GM03348 (cell line): Measurements from ENCODE around the gene SLC38A10.
"Not testable (repeated sequence)": the region's sequence is repeated elsewhere in the genome, so short reads cannot be mapped to it uniquely, and the experiment has no call there.

Experiments
- DNase-seq: peaks from one replicate; pipeline ENCODE4 v3.0.0; 2012; ENCODE audit warnings: low spot score

Gene SLC38A10

DNA sequence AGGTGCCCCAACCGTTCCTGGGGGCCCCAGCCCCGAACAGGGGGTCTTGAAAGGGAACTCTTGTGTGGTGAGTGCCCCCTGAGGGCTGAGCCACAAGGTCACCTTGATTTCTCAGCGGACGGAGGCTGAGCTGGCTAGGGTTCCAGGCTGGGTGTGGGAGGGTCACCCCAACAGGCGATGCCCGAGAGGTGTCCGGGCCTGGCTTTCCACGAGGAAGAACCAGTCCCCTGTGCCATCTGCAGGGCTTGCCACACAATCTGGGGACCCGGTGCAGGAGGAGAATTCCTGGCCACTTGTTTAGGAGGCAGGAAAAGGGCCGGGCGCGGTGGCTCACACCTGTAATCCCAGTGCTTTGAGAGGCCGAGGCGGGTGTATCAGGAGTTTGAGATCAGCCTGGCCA, 16.8 kb upstream of the SLC38A10 start:
- no peak for DNase-seq

DNA sequence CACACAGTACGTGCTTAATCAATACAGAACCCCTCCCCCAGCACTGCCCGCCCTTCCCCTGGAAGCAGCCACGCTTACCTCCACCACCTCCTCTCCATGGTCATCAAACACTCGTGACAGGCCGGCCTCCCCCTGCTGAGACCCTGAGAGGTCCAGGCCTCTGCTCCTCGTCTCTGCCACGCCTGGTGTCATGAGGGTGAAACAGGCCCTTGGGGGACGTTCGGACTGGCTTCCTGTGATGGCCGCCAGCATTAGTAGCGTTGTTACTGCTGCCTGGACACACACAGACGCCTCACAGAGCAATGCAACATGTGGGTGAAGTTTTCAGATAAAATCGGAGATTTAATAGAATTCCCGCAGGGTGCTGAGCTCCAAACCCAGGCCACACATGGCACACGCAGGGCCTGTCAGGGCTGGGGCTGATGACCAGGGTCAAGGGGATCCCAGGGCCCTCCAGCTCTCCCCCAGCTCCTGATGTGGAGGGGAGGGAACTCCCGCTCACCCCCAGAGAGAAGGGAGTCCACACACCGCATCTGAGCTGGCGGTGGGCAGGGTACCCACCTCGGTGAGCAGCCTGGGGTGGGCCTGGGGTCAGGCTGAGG, 15.9 kb upstream of the SLC38A10 start:
- DNase-seq: no peak

DNA sequence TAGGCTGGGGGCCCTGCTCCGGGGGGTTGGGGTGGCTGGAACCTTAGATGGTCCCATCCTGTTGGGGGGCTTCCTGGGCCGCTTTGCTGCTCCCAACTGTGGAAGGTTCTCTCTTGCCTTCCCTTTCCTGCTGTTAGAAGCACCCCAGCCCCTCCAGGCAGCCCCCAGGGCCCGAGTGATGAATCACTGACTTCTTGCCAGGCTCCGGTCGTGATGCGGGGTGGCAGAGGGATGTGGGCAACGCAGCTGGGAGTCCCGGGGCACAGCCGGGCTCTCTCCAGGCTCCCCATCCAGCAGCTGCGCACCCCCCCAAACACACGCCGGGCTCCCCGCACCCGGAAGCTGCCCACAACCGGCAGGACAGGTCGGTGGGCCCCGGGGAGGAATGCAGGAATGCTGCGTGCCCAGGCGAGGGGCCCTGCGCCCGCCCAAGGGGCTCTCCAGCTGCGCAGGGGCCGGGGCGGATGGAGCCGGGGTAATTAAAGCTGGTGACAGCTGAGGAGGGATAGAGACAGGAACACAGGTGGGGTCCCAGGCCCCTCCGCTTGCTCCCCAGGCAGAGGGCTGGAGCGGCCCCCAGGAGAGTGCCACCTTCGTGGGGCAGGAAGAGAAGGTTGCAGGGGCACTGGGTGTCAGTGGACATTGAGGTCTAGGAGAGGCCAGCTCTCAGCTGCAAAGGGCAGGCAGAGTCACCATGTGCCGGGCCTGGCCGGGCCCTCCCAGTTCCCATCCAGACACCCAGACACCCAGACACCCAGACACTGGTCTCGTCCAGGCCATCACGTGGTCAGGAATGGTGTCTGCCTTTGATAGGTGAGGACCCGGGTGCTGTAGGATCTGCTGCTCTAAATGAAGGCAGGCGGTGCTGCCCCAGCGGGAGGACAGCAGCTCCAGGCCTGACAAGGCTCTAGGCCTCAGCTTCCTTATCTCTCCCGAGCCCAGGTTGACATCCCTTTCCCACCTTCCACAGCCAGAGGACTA, 15.0 kb upstream of the SLC38A10 start:
- no peak for DNase-seq

DNA sequence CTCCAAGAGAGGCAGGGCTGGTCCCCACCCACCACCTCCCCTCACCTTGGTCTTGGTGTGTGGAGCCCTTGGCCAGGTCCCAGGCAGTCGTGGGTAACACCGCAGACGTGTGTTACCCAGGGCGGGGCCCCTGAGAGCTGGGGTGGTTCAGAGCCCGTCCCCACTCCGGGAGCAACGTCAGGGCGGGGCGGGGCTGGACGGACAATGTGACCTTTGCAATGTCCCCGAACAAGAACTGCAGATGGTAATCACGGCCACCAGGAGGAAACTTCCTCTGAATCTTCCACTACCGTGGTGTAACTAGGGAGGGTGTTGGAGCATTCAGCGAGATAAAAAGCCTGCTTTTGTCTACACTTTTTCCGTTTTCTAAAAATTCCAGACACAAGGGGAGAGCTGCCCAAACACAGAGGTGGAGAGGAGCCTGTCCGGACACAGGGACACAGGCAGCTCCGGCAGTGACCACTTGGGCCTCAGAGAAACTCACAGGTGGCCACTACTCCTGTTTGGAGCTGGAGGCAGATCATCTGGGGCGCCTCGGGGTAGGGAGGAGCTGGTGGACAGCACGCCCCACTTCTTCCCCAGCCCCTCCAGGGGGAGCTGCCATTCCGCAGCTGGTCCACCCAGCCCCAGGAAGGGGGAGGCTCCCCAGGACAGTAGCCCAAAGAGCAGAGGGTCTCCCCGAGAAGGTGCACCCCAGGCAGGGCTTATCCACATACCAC, 14.2 kb upstream of the SLC38A10 start:
- peak; percentile 88 for DNase-seq

DNA sequence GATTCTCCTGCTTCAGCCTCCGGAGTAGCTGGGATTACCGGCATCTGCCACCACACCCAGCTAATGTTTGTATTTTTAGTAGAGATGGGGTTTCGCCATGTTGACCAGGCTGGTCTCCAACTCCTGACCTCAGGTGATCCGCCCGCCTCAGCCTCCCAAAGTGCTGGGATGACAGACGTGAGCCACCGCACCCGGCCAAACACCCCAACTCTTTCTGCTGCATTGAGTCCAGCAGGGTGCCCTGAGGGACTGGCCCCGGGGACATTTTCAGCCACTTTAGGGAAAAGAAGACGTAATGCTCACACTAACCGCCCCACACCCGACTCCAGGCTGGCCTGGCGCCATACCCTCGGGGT, 13.7 kb upstream of the SLC38A10 start:
- not testable (repeated sequence) for DNase-seq

DNA sequence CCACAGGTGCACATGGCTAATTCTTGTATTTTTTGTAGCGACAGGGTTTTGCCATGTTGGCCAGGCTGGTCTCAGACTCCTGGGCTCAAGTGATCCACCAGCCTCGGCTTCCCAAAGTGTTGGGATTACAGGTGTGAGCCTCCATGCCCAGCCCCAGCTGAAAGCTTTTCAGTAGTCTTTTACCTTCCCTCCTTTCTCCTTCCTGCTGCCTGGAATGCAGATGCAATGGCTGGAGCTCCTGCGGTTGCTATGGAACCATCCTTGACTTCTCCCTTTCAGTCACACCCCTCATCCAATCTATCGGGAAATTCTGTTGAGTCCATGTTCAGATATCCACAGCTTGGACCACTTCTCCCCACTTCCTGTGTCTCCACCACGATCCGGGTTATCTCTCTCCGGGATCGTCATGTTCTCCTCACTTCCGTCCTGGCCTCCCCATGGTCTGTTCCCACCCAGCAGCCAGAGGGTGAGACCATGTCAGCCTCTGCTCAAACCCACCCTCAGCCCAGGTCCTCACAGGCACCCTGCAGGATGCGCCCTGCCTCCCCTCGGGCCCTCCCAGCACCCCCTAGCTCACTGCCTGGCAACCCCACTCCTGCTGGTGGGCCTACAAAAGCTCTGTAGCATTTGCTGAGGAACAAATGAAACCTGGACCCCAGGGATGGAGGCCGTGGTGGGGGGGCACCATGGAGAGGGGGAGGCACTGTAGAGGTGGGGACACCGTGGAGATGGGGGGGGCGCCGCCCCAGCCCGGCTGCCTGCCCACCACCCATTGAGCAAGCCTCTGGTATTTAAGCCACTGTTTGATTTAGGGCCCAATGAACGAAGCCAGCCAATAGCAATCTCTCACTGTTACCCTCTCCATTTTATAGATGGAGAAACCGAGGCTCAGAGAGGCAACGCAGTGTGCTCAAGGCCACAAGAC, 12.8 kb upstream of the SLC38A10 start:
- DNase-seq: no peak

DNA sequence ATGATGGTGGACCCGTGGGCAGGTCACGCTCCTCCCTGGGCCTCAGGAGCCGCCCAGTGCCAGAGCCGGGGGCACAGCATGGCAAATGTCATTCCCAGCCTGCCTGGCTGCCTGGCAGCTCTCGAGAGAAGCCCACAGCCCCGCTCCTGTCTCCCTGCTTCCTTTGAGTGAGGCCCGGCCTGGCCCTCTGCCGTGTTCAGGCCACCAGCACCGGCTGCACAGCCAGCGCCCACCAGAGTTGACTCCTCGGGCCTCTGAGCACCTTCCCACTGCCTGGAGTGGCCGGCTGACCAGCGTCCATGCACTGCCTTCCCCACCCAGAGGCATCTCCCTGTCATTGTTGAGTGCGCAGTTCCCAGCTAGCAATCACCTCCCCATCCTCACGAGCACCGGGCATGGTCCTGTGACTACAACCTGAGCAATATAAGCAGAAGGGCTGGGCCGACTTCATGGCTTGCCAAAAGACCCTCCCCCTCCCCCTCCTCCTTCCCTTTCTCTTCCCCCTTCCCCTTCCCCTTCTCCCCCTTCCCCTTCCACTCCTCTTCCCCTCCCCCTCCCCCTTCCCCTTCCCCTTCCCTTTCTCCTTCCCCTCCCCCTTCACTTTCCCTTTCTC, 11.9 kb upstream of the SLC38A10 start:
- no peak for DNase-seq

DNA sequence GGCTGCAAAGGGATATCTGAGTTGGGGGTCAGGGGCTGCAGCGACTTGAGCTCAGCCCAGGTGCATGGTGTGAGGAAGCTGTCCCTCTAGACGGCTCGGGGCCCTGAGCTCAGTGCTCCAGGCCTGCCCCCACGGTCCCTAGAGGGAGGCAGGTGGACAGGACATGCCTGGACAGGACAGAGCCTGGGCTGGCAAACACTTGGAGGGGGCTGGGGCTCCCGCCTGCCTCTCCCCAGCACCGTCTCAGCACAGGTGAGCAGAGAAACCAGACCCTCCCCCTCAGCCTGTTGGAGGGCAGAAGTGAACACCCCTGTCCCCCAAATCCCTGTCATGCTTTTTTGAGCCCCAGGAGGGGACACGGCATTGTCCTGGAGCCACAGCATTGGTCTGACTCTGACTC, 11.4 kb upstream of the SLC38A10 start:
- no peak for DNase-seq

DNA sequence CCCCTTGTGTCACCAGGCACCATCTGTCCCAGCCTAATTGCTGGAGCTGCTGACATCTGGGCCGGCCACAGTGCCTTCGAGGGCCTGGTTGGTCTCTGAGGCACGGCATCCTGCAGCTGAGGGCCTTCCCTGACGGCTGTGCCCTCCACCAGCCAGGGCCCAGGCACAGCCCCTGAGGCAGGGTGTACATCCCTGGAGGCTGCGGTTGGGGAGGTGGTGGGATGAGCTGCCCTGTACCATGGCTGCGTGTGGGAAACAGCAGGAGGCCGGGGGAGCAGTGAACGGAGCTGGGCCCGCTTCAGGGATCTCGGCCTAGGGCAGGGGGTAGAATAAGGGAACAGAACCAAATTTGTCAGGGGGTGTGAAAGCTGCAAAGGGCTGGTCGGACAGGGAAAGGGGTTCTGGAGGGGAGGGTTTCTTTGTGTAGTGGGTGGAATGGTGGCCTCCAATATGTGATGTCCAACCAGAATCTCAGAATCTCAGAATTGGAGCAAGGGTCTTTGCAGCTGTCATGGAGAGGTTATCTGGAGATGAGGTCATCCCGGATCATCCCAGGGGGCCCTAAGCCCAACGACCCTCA, 10.0 kb upstream of the SLC38A10 start:
- no peak for DNase-seq

DNA sequence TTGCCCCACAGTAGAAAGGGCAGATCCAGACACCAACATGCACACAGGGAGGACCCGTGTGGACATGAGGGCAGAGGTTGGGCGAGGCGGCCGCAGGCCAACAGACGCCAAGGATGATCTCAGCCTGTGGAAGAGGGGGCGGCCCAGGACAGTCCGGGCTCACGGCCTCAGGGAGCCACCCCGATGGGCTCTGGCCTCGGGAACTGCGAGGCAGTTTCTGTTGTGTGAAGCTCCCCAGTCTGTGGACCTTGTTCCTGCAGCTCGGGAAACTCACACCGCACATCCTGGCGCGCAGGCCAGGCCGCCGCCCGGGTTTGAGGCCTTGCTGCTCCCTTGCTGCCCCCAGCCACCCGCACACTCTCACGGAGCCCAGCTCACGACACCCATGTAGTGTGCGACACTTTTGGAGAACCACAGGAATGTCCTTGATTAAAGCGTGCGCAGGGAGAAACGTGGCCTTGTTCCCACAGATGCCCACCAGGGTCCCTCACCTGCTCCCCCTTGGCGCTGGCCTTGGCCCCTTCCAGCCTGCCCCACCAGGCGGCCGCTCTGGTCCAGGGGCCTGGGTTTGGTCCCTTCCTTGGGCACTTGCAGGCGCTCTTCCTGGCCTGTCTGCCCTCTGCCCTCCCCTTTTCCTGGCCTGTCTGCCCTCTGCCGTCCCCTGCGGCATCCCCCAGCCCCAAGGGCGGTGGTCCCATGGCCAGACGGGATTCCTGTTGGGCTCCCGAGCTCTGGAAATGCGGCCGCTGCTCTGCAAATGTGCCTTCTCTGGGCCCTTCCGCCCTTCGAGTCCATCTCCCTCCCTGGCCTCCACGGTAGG, 9.3 kb upstream of the SLC38A10 start:
- no peak for DNase-seq

DNA sequence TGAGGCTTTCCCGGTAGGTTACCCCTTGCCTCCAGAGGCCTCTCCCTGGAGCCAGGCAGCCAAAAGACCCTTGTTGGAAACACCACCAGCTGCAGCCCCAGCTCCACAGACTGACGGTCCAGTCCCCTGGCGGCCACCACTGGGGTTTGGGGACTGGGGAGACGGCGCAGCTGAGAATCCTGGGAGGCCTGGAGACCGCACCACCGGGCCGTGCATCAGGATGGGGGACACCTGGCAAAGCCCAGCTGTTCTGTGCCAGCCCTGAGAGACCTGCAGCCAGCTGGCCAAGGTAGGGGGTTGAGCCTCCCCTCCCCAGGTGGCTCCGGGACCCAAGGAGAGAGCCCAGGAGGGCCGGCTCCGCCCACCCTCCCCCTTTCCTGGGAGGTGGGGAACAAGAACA, 8.3 kb upstream of the SLC38A10 start:
- no peak for DNase-seq

DNA sequence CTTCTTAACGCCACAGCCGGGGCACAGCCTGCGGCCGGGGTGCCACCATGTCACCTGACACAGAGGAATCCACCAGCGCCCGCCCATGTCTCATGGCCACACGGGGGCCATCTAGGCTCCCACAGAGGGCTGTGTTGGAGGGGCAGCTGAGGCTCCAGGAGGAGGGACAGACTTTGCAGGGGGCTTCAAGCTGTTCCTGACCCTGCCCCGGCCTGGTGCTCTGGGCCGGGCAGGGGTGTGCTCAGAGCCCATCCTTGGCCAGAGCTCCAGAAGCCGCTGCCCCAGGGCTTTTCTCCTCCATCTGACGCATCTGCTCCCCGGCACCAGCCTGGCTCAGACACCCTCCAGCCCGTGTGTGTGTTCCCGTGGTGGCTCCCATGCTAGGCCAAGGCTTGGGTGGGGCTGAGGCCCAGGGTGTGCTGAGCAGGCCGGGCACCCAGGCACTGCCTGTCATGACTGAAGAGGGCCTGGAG, 7.8 kb upstream of the SLC38A10 start:
- DNase-seq: no peak

DNA sequence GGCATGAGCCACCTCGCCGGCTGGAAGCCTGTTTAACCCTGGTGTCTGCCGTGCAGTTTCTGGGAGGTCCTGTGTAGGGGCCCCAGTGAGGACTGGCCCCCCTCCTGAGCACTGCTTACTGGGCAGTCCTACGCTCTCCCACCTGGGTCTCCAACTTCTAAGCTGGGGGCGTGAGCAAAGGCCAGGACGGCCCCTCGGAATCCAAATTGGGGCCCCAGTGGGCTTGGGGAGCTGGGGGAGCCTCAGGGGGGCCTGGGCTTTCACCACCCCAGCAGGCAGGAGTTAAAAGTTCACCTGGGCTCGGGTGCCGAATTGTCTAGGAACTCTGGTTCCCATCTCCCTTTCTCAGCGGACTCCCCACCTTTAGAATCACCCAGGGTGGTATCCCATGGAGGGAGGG, 7.2 kb upstream of the SLC38A10 start:
- no peak for DNase-seq

DNA sequence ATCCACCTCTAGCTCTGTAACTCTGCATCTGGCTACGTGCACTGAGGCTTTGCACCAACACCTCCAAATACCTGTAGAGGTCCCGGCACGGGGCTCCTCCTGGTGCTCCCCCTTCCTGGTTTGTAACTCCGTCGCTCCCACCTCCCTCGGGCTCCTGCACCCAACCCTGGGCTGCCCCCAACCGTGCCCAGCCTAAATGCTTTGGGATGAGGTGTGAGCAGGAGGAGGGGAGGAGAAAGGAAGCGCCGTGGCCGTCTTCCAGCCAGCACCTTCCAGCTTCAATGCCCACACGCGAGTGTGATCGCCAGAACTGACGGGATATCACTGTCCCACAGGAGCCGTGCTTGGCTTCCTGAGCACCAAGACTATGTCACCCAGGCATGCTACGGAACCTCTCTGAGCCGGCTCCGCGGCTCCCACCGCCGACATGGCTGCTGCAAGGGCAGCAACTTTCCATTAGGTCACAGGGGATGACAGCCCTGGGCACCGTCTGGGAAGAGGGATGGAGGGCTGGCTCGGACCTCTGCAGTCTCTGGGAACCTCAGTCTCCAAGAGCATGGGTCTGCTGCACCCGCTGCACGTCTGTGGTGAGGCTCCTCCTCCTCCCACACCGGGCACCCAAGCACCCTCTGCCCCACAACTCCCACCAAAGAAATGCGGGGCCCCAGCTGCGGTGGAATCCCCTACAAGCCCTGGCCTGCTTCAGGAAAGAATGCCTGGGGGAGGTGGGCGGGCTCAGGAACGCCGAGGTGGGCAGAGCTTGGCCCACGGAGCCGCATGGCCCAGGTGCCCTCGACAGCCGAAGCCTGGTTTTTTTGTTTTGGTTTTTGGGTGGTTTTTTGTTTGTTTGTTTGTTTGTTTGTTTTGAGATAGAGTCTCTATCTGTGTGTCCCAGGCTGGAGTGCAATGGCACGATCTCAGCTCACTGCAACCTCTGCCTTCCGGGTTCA, 6.4 kb upstream of the SLC38A10 start:
- DNase-seq: peak; percentile 33

DNA sequence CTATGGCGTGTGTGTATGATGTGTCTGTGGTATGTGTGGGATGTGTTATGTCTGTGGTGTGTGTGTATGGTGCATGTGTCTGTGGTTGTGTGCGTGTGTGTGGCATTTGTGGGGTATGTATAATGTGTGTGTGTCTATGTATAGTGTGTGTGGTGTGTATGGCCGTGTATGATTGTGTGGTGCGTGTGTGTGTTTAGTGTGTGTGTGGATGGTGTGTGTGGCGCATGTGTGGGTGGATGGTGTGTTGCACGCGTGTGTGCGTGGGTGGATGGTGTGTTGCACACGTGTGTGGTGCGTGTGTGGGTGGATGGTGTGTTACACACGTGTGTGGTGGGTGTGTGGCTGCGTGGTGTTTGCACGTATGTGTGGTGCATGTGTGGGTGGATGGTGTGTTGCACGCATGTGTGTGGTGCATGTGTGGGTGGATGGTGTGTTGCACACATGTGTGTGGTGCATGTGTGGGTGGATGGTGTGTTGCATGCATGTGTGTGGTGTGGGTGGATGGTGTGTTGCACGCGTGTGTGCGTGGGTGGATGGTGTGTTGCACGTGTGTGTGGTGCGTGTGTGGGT, 5.6 kb upstream of the SLC38A10 start:
- no peak for DNase-seq

DNA sequence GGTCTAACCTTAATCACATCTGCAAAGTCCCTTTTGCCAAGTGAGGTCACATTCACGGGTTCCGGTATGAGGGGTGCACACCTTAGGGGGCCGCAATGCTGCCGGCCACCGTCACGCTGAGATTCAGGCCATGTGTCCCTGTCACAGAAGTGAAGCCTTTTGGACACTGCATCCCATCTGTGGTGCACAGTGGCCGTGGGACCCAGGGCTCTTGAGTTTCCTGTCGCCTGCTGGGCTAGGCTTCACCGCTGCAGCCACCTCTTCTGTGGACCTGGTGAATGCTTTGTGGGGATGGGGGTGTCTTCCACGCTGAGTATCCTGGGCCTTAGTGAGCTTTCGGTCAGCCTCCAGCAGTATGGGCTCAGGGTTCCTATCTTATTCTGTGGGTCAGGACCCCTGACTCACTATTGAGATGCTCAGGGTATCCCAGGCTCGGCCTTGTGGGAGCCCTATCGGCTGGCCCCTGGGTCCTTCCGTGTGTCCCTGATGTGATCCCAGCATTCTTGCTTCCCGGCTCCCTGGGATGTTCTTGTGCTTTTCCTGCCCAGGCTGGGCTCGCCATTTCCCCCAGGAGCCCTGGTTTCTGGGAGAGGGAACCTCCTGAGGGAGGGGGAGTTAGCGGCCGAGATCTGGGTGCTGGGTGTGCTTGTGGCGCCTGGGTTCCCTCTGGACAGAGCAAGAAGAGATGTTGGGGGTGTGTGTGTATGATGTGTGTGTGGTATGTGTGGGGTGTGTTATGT, 4.9 kb upstream of the SLC38A10 start:
- DNase-seq: no peak

DNA sequence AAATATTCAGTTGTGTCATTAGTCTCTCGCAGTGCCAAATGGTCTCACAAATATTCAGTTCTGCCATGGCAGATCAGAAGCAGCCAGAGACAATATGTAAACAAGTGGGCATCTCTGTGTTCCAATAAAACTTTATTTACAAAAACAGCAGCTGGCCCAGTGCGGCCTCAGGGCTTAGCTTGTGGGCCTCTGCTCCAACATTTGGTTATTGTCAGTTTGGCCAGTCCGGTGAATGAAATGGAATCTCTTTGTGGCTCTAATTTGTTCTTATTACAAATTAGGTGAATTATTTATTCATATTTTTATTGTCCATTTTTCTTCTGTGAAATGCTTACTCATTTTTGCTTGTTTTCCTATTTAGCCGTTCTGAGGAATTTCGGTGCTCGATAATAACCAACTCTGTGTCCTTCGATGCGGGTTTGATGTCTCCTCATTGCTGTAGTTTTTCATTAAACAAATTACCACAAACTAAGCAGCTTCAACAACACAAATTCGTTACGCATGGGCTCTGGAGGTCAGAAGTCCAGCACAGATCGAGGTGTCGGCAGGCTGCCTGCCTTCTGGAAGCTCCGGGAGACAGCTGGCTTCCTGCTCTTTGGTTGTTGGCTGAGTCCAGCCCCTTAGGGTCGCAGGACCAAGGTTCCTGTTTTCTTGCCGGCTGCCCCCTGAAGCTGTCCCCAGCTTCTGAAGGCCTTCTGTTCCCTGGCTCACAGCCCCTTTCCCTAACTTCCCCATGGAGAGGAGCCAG, 4.1 kb upstream of the SLC38A10 start:
- DNase-seq: no peak
